Calu3 (cell line): Measurements from ENCODE around the gene FAM177A1. TPM values are rescaled to one million over a fixed set of nuclear protein-coding genes. Genes with fewer than 3 reads are reported as not detected.

Experiments
- BruUV-seq: library from RNA; stranded (reverse); fragments of 400-500 nt; replicated peaks from 2 replicates; lab custom pipeline; 2021; lab: Mats Ljungman, UMichigan
- CTCF ChIA-PET: fragments of 300-600 bp; sonication (Branson Sonifier 250); formaldehyde crosslinking; loops from one replicate; lab custom pipeline; 2022; ENCODE audit warnings: antibody characterized with exemption; lab: Charles Lee
- DNase-seq: peaks from one replicate; pipeline ENCODE4 v3.0.0; 2022
- H3K27ac Mint-ChIP-seq: one replicate; pipeline ENCODE4 v1.8.0; 2022; ENCODE audit warnings: mixed read lengths; ENCODE audit not compliant: unreplicated experiment
- H3K27me3 Mint-ChIP-seq: one replicate; pipeline ENCODE4 v1.8.0; 2022; ENCODE audit warnings: mixed read lengths; ENCODE audit not compliant: unreplicated experiment
- H3K36me3 Mint-ChIP-seq: one replicate; pipeline ENCODE4 v1.8.0; 2022; ENCODE audit warnings: mild to moderate bottlenecking, moderate library complexity, mixed read lengths; ENCODE audit not compliant: insufficient read depth, unreplicated experiment
- H3K4me1 Mint-ChIP-seq: one replicate; pipeline ENCODE4 v1.8.0; 2022; ENCODE audit warnings: mild to moderate bottlenecking, low read depth, mixed read lengths; ENCODE audit not compliant: unreplicated experiment
- H3K4me3 Mint-ChIP-seq: one replicate; pipeline ENCODE4 v1.8.0; 2022; ENCODE audit warnings: mild to moderate bottlenecking, low read depth, moderate library complexity, mixed read lengths; ENCODE audit not compliant: unreplicated experiment
- H3K9me3 Mint-ChIP-seq: one replicate; pipeline ENCODE4 v1.8.0; 2022; ENCODE audit warnings: low read depth, mixed read lengths; ENCODE audit not compliant: unreplicated experiment
- intact Hi-C: fragments of 100-400 bp; cut with micrococcal nuclease; formaldehyde crosslinking; loops from one replicate; pipeline ENCODE4 v1.10.0; 2022; ENCODE audit not compliant: unreplicated experiment
- total RNA-seq: library from RNA; stranded (reverse); gene quantifications from 2 replicates; pipeline ENCODE4 v1.2.3, GENCODE V29; 2022
- TF ChIP-seq, protein P1 (sequence below): fragments of 200-600 bp; IDR thresholded peaks from one replicate; pipeline ENCODE4 v1.8.0; 2022; ENCODE audit warnings: antibody characterized with exemption; ENCODE audit not compliant: unreplicated experiment

FAM177A1 gene
- total RNA-seq, 1 experiment from 2014 or later, result 48.4 TPM

DNA sequence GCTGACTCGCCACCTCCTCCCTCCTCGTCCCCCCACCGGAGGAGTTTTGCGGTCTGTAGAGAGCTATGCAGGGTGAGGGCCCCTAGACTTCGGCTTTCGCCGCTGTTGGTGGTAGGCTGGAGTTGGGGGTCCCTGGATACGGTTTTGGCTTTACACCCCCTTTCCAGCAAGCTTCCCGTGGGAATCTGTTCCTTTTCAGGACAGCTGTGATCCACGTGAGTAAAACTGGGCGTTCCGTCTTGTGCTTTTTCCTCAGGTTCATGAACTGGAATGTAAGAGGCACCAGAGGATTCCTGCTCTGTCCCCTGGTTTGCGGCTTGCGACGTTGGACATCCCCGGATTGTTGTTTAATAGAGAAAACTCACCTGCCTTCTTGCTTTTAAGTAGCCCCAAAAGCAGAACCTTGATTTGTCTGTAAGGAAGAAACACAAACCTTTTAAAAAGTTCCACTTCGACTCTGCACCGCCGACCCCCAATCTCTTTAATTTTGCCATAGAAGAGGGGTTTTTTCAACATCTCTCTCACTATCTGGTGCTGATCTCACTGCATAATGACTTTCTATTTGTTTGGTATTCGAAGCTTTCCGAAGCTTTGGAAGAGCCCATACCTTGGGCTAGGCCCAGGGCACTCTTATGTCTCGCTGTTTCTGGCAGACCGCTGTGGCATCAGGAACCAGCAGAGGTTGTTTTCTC is 76.8 kb downstream of the FAM177A1 start:
- TSS peak; percentile 38 for BruUV-seq
- CTCF ChIA-PET, result no interaction called here
- TF ChIP-seq, protein P1, sequence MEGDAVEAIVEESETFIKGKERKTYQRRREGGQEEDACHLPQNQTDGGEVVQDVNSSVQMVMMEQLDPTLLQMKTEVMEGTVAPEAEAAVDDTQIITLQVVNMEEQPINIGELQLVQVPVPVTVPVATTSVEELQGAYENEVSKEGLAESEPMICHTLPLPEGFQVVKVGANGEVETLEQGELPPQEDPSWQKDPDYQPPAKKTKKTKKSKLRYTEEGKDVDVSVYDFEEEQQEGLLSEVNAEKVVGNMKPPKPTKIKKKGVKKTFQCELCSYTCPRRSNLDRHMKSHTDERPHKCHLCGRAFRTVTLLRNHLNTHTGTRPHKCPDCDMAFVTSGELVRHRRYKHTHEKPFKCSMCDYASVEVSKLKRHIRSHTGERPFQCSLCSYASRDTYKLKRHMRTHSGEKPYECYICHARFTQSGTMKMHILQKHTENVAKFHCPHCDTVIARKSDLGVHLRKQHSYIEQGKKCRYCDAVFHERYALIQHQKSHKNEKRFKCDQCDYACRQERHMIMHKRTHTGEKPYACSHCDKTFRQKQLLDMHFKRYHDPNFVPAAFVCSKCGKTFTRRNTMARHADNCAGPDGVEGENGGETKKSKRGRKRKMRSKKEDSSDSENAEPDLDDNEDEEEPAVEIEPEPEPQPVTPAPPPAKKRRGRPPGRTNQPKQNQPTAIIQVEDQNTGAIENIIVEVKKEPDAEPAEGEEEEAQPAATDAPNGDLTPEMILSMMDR, result no peak
- Mint-ChIP-seq H3K4me3 (peak overlapping the region; percentile 91), H3K9me3 (no peaks in the 10 kb centered on the region), H3K27ac (peak overlapping the region; percentile 100), H3K36me3 (peaks cover 34% of the 10 kb centered on the region), H3K4me1 (peaks cover 22% of the 10 kb centered on the region), H3K27me3 (no peaks in the 10 kb centered on the region)
- intact Hi-C loops, result no loop called here
- DNase-seq, result peak; percentile 8

DNA sequence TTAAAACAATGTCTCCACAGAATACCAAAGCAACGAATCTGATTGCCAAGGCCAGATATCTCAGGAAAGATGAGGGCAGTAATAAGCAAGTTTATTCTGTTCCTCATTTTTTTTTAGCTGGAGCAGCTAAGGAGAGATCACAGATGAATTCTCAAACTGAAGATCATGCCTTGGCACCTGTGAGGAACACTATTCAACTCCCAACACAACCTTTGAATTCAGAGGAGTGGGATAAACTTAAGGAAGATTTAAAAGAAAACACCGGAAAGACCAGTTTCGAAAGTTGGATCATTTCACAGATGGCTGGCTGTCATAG is 77.3 kb downstream of the FAM177A1 start:
- no TSS peak for BruUV-seq
- CTCF ChIA-PET, result interaction anchor here (1.2 kb wide), 1 partner anchor 13 kb away, joined by 7 read pairs; no protein-coding TSS in a partner anchor
- intact Hi-C loops, result no loop called here
- DNase-seq, result no peak
- Mint-ChIP-seq H3K4me3 (peak overlapping the region; percentile 91), H3K9me3 (no peaks in the 10 kb centered on the region), H3K36me3 (peaks cover 35% of the 10 kb centered on the region), H3K27ac (peak overlapping the region; percentile 100), H3K4me1 (peaks cover 25% of the 10 kb centered on the region), H3K27me3 (no peaks in the 10 kb centered on the region)
- TF ChIP-seq, protein P1, result no peak

DNA sequence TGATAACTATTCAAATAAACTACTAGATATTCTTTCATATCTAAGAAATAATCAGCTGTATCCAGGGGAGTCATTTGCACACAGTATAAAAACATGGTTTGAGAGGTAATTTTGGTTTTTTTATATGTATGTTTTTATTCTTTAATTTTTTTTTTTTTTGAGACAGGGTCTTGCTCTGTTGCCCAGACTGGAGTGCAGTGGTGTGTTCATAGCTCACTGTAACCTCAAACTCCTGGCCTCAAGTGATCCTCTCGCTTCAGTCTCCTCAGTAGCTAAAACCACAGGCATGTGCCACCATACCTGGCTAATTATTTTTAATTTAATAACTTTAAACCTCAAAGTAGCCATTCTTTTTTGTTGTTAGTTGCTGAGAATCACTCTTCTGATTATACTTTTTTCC is 78.1 kb downstream of the FAM177A1 start:
- Mint-ChIP-seq H3K27ac (no peak overlapping the region), H3K27me3 (no peaks in the 10 kb centered on the region), H3K4me1 (peaks cover 29% of the 10 kb centered on the region), H3K4me3 (no peak overlapping the region), H3K9me3 (no peaks in the 10 kb centered on the region), H3K36me3 (peaks cover 40% of the 10 kb centered on the region)
- BruUV-seq, result no TSS peak
- TF ChIP-seq, protein P1, result no peak
- DNase-seq, result no peak
- intact Hi-C loops, result no loop called here
- CTCF ChIA-PET, result interaction anchor here (1.2 kb wide), 1 partner anchor 12 kb away, joined by 7 read pairs; no protein-coding TSS in a partner anchor

Other genes starting within 250 kb of the FAM177A1 start
- gene BAZ1A, start 170.9 kb upstream of the FAM177A1 start, total RNA-seq, result 35.7 and 38.1 TPM in 2 replicates
- gene SRP54, start 63.3 kb upstream of the FAM177A1 start, total RNA-seq, result 57.6 and 60.2 TPM in 2 replicates
- gene PPP2R3C, start 75.7 kb downstream of the FAM177A1 start, total RNA-seq, result 11.3 and 15.8 TPM in 2 replicates
- gene PRORP, start 76.3 kb downstream of the FAM177A1 start, total RNA-seq, result 22.5 and 25.2 TPM in 2 replicates
- gene PSMA6, start 246.1 kb downstream of the FAM177A1 start, total RNA-seq, result 297 and 341 TPM in 2 replicates